ACC112 (cell line): ENCODE measurements around the gene ZNF710.
A peak's percentile ranks its signal among the peaks of the same experiment; 100 is the strongest.

Experiments used
- H2AFZ ChIP-seq: fragments of 200-600 bp; sonication (generic); one replicate; pipeline ENCODE4 v1.6.0; 2017; ENCODE audit warnings: antibody characterized with exemption, low read length; ENCODE audit not compliant: unreplicated experiment
- H3K27ac ChIP-seq: fragments of 200-600 bp; sonication (generic); 2 replicates; pipeline ENCODE4 v1.5.1; 2014; ENCODE audit warnings: low read depth, mild to moderate bottlenecking, antibody characterized with exemption, low read length, moderate library complexity
- H3K27me3 ChIP-seq: fragments of 200-600 bp; sonication (generic); 2 replicates; pipeline ENCODE4 v1.6.1; 2014; ENCODE audit warnings: mild to moderate bottlenecking, antibody characterized with exemption, low read length, moderate library complexity, mixed read lengths; ENCODE audit not compliant: insufficient read depth
- H3K36me3 ChIP-seq: fragments of 200-600 bp; sonication (generic); 2 replicates; pipeline ENCODE4 v1.6.1; 2016; ENCODE audit warnings: mild to moderate bottlenecking, antibody characterized with exemption, low read length, moderate library complexity, mixed read lengths; ENCODE audit not compliant: insufficient read depth
- H3K4me1 ChIP-seq: fragments of 200-600 bp; sonication (generic); one replicate; pipeline ENCODE4 v1.6.1; 2016; ENCODE audit warnings: low read length, mixed read lengths; ENCODE audit not compliant: insufficient read depth, unreplicated experiment, control insufficient read depth
- H3K4me3 ChIP-seq: fragments of 200-600 bp; sonication (generic); 2 replicates; pipeline ENCODE4 v1.5.1; 2014; ENCODE audit warnings: mild to moderate bottlenecking, low read depth, low read length
- H3K79me2 ChIP-seq: fragments of 200-600 bp; sonication (generic); one replicate; pipeline ENCODE4 v1.6.0; 2016; ENCODE audit warnings: low read length; ENCODE audit not compliant: control insufficient read depth, unreplicated experiment, insufficient read depth

The ZNF710 gene

GRCh38 chr15:90090226-90090848 is 89.2 kb downstream of the ZNF710 start:
- Histone ChIP-seq H3K79me2 (peaks cover 3% of the 10 kb centered on the region), H3K36me3 (peaks cover 7% of the 10 kb centered on the region; the same call in 1 of the 2 replicates), H2AFZ (no peak overlapping the region)

GRCh38 chr15:90091156-90091931 is 90.2 kb downstream of the ZNF710 start:
- peaks cover 7% of the 10 kb centered on the region; the same call in 1 of the 2 replicates for H3K36me3 ChIP-seq

More at GRCh38 chr15:90090226-90090848, 89.2 kb downstream of the ZNF710 start:
- no peaks in the 10 kb centered on the region for H3K4me1 ChIP-seq
- H3K27ac ChIP-seq: no peak overlapping the region
- no peaks in the 10 kb centered on the region for H3K27me3 ChIP-seq
- no peak overlapping the region for H3K4me3 ChIP-seq

GRCh38 chr15:90095521-90095959 is 94.4 kb downstream of the ZNF710 start:
- Histone ChIP-seq H3K4me1 (peaks cover 18% of the 10 kb centered on the region), H3K79me2 (peaks cover 13% of the 10 kb centered on the region), H3K27ac (no peak overlapping the region), H3K36me3 (no peaks in the 10 kb centered on the region), H3K27me3 (no peaks in the 10 kb centered on the region), H3K4me3 (no peak overlapping the region), H2AFZ (no peak overlapping the region)

More at GRCh38 chr15:90091156-90091931, 90.2 kb downstream of the ZNF710 start:
- no peak overlapping the region for H2AFZ ChIP-seq
- no peak overlapping the region for H3K27ac ChIP-seq
- peaks cover 7% of the 10 kb centered on the region for H3K79me2 ChIP-seq
- H3K4me3 ChIP-seq: no peak overlapping the region
- H3K4me1 ChIP-seq: no peaks in the 10 kb centered on the region
- H3K27me3 ChIP-seq: no peaks in the 10 kb centered on the region

- no peaks in the 10 kb centered on the region for H3K36me3 ChIP-seq
- H3K79me2 ChIP-seq: peaks cover 18% of the 10 kb centered on the region
- H3K4me1 ChIP-seq: peaks cover 27% of the 10 kb centered on the region
- no peak overlapping the region for H3K4me3 ChIP-seq
- no peaks in the 10 kb centered on the region for H3K27me3 ChIP-seq
- no peak overlapping the region for H3K27ac ChIP-seq
- no peak overlapping the region for H2AFZ ChIP-seq
Observed at GRCh38 chr15:90097475-90097874, 96.4 kb downstream of the ZNF710 start.

- no peak overlapping the region for H3K4me3 ChIP-seq
- H2AFZ ChIP-seq: no peak overlapping the region
- peaks cover 15% of the 10 kb centered on the region for H3K79me2 ChIP-seq
- peaks cover 27% of the 10 kb centered on the region for H3K4me1 ChIP-seq
- H3K27ac ChIP-seq: no peak overlapping the region
- no peaks in the 10 kb centered on the region for H3K27me3 ChIP-seq
- H3K36me3 ChIP-seq: no peaks in the 10 kb centered on the region
Observed at GRCh38 chr15:90099072-90099867, 98.1 kb downstream of the ZNF710 start.

DNA sequence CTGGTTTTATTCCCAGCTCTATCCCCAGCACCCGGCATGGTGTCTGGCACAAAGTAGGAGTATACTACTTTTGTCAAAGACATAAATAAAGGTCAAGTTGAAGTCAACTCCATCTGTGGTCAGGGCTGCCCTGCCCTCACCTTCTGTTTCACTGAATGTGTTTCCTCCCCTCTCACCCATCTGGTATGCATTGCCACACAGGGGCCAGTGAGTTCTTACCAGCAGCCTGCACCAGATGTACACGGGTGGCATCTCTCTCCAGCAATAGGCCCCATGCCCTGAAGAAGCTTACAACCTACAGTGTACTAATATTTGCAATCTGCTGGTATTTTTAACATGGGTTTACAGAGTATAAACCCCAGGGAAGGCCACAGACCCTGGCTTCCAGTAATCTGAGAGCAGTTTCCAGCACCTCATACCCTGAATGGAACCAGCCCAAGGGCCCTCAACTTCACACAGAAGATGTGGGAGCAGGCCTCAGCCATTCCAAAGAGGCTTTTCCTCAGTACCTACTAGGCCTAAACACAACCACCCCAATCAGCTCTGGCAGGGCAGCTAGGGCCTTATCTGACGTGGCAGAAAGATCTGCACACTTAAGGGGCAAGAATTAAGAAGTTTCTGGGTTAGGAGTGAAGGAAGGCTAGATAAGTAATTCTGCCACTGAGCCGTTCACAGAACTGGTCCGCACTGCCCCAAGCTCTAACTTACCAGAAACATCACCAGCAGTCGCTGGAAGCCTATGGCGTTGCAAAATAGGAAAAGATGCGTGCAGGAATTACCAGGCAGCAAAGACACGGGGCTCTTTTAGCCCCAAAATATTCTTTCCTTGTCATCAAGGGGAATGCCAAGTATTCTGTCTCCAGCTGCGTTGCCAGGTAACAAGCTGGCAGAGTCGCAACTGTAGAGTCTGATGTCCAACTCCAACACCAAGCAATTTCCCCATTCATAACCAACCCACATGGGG is 99.0 kb downstream of the ZNF710 start:
- H3K4me3 ChIP-seq: peak overlapping the region; percentile 99; the same call in 1 of the 2 replicates
- no peak overlapping the region for H3K27ac ChIP-seq
- no peak overlapping the region for H2AFZ ChIP-seq
- no peaks in the 10 kb centered on the region for H3K27me3 ChIP-seq
- H3K4me1 ChIP-seq: peaks cover 27% of the 10 kb centered on the region
- no peaks in the 10 kb centered on the region for H3K36me3 ChIP-seq
- H3K79me2 ChIP-seq: peaks cover 15% of the 10 kb centered on the region

DNA sequence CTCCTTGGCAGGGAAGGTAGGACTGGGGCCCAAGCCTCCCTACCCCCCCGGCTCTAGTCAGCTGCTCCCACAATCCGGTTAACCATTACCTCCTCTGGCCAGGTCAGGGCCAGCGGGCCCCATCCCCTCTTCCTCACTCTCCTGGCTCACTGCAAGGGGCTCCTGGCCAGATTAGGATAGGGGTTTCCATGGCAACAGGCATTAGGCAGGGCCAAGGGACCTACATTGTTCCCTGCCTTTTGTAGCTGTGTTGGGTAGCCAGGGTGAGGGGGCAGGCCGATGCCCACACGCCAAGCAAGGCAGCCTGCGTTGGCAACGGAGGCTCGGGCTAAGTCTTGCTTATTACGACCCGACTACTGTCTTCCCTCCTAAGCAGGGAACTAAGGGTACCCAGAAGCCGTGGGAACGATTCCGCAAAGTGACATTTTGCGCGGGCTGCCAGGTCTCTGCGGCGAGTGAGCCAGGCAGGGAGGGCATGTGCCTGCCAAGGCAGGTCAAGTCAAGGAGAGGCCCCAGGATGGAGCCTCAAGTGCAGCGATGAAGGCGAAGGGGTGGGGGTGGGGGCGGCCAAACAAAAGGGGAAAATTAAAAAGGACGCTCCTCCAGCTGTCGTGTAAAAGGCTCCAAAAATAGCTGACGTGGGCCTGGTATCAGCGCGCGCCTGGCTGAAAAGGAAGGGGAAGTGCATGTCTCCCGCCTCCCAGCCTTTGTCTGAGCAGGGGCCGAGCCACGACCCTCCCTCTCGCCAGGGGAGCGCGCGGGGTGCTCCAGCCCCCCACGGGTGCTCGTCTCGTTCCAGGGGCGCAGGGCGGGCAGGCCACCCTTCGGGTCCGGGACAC is 100.2 kb downstream of the ZNF710 start:
- Histone ChIP-seq H3K79me2 (peaks cover 12% of the 10 kb centered on the region), H3K27me3 (no peaks in the 10 kb centered on the region), H3K4me1 (peaks cover 29% of the 10 kb centered on the region), H3K36me3 (no peaks in the 10 kb centered on the region), H3K4me3 (peak overlapping the region; percentile 99), H3K27ac (no peak overlapping the region), H2AFZ (peak overlapping the region; percentile 97)

DNA sequence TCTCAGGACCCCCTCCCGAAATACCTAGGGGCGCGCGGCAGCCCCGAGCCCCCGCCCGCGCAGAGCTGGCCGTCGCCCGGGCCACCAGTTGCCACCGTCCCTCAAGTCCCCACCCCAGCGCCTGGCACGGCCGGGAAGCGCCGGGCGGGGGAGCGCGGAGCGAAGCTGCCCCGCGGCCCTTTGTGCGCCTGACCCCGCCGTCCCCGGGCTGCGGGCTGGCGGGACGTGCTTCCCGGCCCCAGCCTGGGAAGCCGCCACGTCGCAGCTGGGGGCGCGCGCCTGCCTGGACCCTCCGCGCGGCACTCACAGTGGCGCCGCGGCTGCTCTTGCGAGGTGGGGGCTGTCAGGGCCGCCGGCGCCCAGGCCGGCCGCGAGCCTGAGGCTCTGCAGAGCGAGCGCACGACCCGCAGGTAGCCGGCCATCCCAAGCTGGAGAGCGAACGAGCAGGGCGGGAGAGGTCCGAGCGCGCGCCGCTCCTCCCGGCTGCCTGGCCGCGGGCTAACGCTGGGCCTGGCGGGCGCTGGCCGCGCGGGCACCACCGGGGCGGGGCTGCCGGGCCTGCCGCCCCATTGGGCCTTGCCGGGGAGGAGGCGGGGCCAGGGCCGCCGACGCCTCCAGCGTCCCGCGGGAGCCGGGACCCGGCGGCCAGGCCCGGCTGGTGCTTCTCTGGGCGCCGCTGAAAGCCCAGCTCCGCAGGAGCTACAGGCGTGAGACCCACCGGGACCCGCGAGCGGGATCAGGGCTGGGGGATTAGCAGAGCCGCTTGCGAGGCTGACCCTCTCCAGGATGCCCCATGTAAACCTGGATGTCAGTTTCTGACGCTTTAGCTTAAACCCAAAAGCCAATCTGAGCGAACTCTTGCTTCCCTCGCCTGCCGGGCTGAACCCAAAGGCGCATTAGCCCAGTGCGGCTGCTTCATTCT is 101.1 kb downstream of the ZNF710 start, which contains the start of gene IDH2:
TSS of gene IDH2 (minus strand) at position 500 of the 922 bp plus-strand sequence. CDS start at position 422, 78 bp downstream.
- Histone ChIP-seq H3K27me3 (no peaks in the 10 kb centered on the region), H2AFZ (peak within 1 kb of the TSS; percentile 97), H3K36me3 (no peaks in the 10 kb centered on the region), H3K4me1 (peaks cover 36% of the 10 kb centered on the region), H3K27ac (no peak within 1 kb of the TSS), H3K4me3 (peak within 1 kb of the TSS; percentile 99), H3K79me2 (peaks cover 12% of the 10 kb centered on the region)
